RWPE1 (cell line): ENCODE measurements around the gene SURF2.
"Not testable (repeated sequence)": the region's sequence is repeated elsewhere in the genome, so short reads cannot be mapped to it uniquely, and the experiment has no call there.

Experiments
- CTCF ChIA-PET: fragments of 350-600 bp; sonication (Branson Sonifier 250); formaldehyde crosslinking; extraction: SDS; loops from one replicate; lab custom pipeline; 2021; lab: Yijun Ruan, JAX
- POLR2A ChIA-PET: fragments of 400-600 bp; formaldehyde crosslinking; extraction: SDS; loops from one replicate; lab custom pipeline; 2020; ENCODE audit warnings: antibody characterized with exemption; ENCODE audit not compliant: low non-redundant PET; lab: Yijun Ruan, JAX
- DNase-seq: peaks from one replicate; pipeline ENCODE4 v3.0.0; 2012; ENCODE audit warnings: low spot score
- H3K27ac ChIP-seq: fragments of 450-650 bp; 2 replicates; pipeline ENCODE4 v1.5.1; 2017
- TF ChIP-seq, protein P1 (sequence below): fragments of 450-650 bp; conservative IDR thresholded peaks from 2 replicates; pipeline ENCODE4 v1.5.1; 2017; ENCODE audit warnings: low read depth, mild to moderate bottlenecking

SURF2 gene

DNA sequence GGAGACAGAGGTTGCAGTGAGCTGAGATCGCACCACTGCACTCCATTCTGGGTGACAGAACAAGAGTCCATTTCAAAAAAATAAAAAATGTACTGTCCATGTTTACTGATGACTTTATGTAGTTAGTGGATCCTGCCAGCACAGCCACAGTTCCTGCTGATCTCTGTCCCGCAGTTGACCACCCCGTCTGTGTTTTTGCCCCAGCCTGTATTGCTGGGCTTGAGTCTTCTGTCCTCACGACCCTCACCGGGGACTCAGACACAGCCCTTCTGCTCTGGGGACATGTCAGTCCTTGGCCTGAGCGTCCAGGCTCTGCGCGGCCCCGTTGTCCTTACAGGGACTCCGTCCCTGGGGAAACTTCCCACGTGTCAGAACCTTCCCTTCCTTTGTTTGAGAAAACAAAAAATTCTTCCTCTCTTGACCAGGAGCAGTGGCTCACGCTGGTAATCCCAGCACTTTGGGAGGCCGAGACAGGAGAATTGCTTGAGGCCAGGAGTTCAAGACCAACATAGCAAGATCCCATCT is 34.9 kb upstream of the SURF2 start:
- DNase-seq = no peak
- no peak overlapping the region for H3K27ac ChIP-seq
- ChIA-PET CTCF (interaction anchor here (0.6 to 1.6 kb wide), 3 partner anchors 9 to 135 kb away, joined by 3 to 10 read pairs (median 4); no protein-coding TSS in a partner anchor), POLR2A (no interaction called here)
- TF ChIP-seq, protein P1, sequence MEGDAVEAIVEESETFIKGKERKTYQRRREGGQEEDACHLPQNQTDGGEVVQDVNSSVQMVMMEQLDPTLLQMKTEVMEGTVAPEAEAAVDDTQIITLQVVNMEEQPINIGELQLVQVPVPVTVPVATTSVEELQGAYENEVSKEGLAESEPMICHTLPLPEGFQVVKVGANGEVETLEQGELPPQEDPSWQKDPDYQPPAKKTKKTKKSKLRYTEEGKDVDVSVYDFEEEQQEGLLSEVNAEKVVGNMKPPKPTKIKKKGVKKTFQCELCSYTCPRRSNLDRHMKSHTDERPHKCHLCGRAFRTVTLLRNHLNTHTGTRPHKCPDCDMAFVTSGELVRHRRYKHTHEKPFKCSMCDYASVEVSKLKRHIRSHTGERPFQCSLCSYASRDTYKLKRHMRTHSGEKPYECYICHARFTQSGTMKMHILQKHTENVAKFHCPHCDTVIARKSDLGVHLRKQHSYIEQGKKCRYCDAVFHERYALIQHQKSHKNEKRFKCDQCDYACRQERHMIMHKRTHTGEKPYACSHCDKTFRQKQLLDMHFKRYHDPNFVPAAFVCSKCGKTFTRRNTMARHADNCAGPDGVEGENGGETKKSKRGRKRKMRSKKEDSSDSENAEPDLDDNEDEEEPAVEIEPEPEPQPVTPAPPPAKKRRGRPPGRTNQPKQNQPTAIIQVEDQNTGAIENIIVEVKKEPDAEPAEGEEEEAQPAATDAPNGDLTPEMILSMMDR = no peak

DNA sequence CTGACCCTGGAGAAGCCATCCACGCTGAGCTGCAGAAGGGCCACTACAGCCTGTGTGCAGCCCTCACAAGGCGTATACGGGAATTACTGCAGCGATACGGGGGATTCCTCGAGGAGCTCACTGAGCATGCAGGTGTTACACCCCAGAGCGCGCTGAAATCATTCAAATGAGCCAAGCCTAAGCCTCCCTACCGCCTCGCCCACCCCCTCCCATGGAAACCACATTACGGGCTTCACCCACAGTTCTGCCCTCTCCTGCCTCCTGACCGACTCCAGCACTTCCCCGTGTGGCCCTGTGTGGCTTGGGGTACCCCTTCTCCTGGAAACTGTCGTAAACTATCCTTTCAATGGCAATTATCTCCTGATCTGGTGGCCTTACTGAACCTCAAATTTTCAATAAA is 33.6 kb upstream of the SURF2 start:
- H3K27ac ChIP-seq = no peak overlapping the region
- ChIA-PET POLR2A (no interaction called here), CTCF (no interaction called here)
- TF ChIP-seq, protein P1 = no peak
- no peak for DNase-seq

DNA sequence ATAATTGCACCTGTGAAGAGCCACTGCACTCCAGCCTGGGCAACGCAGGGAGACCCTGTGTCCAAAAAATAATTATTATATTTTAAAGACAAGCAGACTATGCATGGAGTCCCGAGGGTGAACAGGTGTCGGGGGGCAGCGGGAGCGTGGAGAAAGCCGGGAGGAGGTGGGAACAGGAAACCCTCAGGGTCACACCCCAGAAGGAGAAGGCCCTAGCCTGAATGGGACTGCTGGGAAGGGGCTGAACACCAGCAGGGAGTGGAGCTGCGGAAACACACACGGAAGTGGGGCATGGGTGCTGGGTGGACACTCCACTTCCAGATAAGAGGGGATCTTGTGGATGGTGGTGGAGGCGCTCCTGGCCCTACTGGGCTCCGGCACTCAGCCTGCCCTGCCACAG is 33.1 kb upstream of the SURF2 start:
- ChIA-PET CTCF (no interaction called here), POLR2A (no interaction called here)
- TF ChIP-seq, protein P1 = no peak
- no peak for DNase-seq
- H3K27ac ChIP-seq = no peak overlapping the region

DNA sequence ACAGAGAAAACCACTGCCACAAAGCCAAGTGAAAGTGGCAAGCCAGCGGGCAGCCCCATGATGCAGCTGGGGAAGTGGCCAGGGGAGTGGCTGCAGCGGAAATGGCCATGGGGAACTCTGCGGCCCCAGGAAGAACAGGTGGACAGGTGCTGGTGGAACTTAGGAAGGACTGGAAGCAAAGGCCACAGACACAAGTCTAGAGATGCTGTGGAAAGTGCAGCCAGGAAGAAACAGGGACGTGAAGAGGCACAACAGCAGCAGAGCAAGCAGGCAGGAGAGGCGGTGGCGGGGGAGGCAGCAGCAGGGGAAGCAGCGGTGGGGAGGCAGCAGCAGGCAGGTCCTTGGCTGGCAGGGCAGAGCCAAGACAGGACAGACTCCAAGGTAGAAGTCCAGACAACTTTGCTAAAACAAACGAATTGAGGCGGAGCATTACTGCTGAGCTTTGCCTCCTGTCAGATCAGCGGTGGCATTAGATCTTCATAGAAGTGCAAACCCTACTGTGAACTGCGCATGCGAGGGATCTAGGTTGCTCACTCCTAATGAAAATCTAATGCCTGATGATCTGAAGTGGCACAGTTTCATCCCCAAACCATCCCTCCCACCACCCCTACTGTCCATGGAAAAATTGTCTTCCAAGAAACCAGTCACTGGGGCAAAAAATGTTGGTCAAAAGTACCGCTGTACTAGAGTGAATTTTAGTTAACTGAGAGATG is 32.2 kb upstream of the SURF2 start:
- TF ChIP-seq, protein P1 = no peak
- no peak overlapping the region for H3K27ac ChIP-seq
- no peak for DNase-seq
- ChIA-PET POLR2A (no interaction called here), CTCF (no interaction called here)

DNA sequence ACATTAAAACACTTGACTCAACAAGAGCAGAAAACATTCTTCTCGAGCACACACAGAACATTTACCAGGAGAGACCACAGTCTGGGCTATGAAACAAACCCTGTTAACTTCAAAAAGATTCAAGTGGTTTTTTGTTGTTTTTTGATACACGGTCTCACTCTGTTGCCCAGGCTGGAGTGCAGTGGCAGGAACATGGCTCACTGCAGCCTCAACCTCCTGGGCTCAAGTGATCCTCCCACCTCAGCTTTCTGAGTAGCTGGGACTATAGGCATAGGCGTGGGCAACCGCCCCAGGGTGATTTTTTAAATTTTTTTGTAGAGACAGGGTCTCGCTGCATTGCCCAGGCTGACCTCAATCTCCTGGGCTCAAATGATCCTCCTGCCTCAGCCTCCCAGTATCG is 29.3 kb upstream of the SURF2 start:
- POLR2A ChIA-PET, DNase-seq, H3K27ac ChIP-seq, CTCF ChIA-PET: not testable (repeated sequence)

DNA sequence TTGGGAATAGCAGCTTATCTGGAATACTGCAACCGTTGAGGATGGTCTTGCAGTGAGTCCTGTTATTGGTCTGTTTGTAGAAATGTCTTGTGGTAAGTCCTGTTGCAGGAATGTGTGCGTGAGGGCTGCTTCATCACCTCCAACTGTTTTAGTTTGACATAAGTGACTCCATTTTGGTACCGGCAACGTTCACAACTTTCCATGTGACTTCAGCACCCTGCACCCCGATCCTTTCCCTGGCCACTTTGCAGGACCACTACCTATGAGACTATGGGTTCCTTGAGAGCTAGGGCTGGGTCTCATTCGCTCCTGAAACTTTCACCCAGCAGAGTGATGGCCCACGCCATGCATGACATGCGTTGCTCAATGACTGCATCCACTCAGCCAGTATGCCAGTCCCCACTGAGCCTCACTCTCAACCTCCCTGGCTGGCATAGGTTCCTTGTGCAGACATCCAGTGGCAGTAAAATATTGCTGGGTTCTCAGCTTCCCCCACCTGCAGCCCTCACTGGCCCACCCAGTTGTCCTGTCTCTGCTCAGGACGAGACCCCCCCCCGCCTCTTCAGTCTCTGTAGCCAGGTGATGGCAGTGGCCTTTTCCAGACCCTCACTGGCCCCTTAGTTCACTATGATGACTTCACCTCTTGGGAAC is 28.4 kb upstream of the SURF2 start:
- TF ChIP-seq, protein P1 = no peak
- ChIA-PET POLR2A (no interaction called here), CTCF (interaction anchor here (0.6 to 1.1 kb wide), 3 partner anchors 142 to 234 kb away, joined by 4 to 5 read pairs (median 5); no protein-coding TSS in a partner anchor)
- no peak for DNase-seq
- no peak overlapping the region for H3K27ac ChIP-seq
